HG03159 (cell line): ENCODE results near the gene PSMA4.
"Not testable (repeated sequence)": the region's sequence is repeated elsewhere in the genome, so short reads cannot be mapped to it uniquely, and the experiment has no call there.

ENCODE experiments used
- ATAC-seq: cut with Tn5 transposase; IDR thresholded peaks from one replicate; pipeline ENCODE4 v1.9.1; 2021; ENCODE audit warnings: mild to moderate bottlenecking, moderate library complexity; ENCODE audit not compliant: unreplicated experiment

The PSMA4 gene

DNA sequence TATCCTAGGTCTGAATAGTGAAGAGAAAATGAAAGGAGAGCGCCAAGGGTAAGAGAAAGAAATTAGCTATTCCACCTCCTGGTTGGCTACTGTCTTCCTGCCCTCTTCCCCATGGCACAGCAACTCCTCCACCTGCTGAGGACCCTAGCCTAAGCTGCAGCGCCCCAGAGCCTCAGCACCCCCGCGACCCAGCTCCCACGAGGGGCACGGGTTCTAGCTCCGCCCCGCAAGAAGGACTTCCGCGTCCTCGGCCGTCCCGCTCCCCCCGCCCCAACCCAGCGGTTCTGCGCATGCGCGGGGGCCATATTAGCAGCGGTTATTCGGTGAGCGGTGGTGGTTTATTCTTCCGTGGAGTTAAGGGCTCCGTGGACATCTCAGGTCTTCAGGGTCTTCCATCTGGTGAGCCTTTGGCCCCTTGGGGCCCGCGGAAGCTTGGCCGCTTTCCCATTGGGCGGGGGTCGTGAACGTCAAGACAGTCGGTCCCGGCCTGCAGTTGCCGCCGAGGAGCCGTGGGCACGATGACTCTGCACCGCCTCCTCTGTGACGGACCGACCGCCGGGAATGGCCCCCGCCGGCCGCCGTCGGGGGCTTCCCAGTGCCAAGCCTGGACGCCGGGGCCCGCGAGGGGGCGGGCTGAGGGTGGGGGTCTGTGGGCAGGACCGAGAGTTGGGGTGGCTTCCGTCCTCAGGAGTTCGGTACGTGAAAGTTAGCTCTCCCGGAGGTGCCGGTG, at the start of gene PSMA4:
Gene PSMA4, plus strand, starts transcription at position 304 of the 730 bp plus-strand sequence. CDS start 1,484 bp downstream, outside the sequence.
- ATAC-seq, result peak; percentile 80

GRCh38 chr15:78492872-78493271, 47.4 kb upstream of the PSMA4 start:
- ATAC-seq, result no peak

DNA sequence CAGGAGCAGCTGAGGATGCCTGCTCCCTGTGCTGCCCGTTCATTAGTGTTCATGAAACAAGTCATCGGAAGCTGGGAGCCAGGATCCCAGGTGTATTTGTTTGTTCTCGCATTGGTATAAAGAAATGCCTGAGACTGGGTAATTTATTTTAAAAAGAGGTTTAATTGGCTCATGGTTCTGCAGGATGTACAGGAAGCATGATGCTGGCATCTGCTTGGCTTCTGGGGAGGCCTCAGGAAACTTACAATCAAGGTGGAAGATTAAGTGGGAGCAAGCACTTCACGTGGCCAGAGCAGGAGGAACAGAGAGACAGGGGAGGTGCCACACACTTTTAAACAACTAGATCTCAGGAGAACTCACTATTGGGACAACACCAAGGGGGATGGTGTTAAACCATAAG, 38.4 kb upstream of the PSMA4 start:
- no peak for ATAC-seq

DNA sequence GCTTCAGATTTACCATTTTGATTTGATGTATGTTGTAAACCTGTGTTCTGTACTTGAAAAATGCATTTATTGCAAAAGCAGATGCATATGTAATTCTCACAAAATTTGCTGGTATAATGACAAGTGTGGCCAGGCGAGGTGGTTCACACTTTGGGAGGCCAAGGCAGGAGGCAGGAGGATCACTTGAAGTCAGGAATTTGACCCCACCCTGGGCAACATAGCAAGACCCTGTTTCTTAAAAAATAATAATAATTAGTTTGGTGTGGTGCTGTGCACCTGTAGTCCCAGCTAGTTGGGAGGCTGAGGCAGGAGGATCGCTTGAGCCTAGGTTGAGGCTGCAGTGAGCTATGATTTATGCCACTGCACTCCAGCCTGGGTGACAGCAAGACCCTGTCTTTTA, 37.6 kb upstream of the PSMA4 start:
- ATAC-seq, result no peak

DNA sequence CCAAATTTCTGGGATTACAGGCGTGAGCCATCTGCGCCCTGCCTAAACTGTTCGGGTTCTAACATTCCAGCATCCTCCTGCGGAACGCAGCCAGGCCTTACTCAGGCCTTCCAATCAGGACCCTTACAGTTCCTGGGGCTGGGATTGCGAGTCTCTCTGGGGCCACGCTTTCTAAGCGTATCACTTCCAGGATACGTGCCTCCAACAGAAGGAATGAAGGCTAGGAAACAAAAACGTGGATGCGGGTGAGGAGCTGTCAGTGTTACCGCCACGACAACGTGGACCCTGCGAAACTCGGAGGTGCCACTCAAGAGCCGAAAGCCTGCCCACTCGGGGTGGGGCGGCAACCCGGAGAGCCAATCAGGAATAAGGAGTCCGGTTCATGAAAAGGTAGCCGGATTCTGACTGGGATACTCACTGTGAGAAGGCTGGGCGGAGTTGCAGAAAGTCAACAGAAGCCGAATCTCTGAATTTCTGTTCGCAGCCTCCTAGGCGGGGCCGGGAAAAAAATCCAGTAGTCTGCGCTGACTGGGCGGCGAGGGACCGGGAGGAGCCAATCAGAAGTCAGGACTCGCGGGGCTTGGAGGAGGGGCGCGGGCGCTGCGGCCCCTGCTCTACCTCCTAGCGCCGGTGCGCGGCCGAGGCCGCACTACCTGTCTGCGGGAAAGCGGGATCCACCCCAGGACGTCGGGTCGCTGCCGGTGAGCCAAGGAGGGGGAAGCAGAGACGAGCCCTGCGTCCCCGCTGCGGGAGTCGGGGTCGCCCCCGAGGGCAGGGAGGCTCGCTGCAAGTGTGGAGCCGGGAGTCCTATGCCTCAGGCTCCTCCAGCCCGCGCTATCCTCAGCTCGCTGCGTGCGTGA, 33.0 kb upstream of the PSMA4 start, which contains the start of gene HYKK:
Gene HYKK, plus strand, starts transcription at position 607 of the 860 bp plus-strand sequence. CDS start 5,512 bp downstream, outside the sequence.
- peak; percentile 79 for ATAC-seq

GRCh38 chr15:78507831-78508160, 32.4 kb upstream of the PSMA4 start:
- ATAC-seq, result no peak

- ATAC-seq, result no peak
Measured at GRCh38 chr15:78508272-78508671, 32.0 kb upstream of the PSMA4 start.

- ATAC-seq, result no peak
Measured at GRCh38 chr15:78509726-78510312, 30.4 kb upstream of the PSMA4 start.

- ATAC-seq, result not testable (repeated sequence)
Measured at GRCh38 chr15:78520035-78520434, 20.2 kb upstream of the PSMA4 start.

DNA sequence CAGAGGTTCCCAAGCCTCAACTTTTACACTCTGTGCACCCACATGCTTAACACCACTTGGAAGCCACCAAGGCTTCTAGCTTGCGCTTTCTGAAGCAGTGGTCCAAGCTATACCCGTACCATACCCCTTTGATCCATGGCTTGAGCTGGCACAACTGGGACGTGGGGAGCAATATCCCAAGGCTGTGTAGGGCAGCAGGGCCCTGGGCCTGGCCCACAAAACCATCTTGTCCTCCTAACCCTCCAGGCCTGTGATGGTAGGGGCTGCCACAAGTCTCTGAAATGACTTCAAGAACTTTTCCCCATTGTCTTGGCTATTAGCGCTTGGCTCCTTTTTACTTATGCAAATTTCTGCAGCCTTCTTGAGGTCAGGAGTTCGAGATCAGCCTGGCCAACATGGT, 16.0 kb upstream of the PSMA4 start:
- ATAC-seq, result no peak

GRCh38 chr15:78527325-78527724, 12.9 kb upstream of the PSMA4 start:
- no peak for ATAC-seq

- ATAC-seq, result no peak
Measured at GRCh38 chr15:78533331-78533730, 6.9 kb upstream of the PSMA4 start.

DNA sequence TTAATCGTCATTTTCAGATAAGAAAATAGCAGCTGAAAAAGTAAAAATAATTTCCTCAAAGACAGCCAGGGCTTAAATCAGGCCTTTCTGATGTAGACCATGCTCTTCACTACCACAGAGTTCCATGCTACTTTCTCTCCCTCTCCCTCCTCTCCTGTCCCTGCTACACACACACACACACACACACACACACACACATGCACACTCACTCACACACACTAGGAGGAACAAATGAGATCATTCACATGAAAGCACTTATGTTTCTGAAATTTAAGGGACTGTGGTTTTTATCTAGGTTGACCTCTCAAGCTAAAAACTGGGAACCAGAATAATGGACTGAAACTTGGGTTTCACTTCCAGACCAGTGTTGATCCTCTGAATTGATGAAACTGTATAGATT, 4.1 kb upstream of the PSMA4 start:
- ATAC-seq, result no peak

- no peak for ATAC-seq
Measured at GRCh38 chr15:78537266-78537905, 2.9 kb upstream of the PSMA4 start.

GRCh38 chr15:78538358-78538757, 1.9 kb upstream of the PSMA4 start:
- ATAC-seq, result no peak

- not testable (repeated sequence) for ATAC-seq
Measured at GRCh38 chr15:78539464-78540140, 642 bp upstream of the PSMA4 start.

- ATAC-seq, result peak; percentile 18
Measured at GRCh38 chr15:78540871-78541743, 863 bp downstream of the PSMA4 start.

GRCh38 chr15:78541744-78542034, 1.4 kb downstream of the PSMA4 start:
- ATAC-seq, result no peak

GRCh38 chr15:78542647-78543046, 2.4 kb downstream of the PSMA4 start:
- no peak for ATAC-seq

DNA sequence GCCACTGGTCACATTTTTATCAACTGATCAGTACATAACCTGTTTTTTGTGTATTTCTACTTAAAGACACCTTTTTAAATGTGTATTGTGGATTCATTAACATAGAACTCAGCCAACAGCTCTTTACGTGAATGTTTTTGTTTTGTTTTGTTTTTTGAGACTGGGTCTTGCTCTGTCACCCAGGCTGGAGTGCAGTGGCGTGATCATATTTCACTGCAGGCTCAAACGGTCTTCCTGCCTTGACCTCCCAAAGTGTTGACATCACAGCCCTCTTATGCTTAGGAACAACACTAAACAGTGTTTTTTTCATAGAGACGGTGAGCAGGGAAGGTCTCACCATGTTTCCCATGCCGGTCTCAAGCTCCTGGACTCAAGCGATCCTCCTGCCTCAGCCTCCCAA, 9.9 kb downstream of the PSMA4 start:
- ATAC-seq, result no peak
